ENCODE measurements around the gene ADCY7.

ADCY7 gene

DNA sequence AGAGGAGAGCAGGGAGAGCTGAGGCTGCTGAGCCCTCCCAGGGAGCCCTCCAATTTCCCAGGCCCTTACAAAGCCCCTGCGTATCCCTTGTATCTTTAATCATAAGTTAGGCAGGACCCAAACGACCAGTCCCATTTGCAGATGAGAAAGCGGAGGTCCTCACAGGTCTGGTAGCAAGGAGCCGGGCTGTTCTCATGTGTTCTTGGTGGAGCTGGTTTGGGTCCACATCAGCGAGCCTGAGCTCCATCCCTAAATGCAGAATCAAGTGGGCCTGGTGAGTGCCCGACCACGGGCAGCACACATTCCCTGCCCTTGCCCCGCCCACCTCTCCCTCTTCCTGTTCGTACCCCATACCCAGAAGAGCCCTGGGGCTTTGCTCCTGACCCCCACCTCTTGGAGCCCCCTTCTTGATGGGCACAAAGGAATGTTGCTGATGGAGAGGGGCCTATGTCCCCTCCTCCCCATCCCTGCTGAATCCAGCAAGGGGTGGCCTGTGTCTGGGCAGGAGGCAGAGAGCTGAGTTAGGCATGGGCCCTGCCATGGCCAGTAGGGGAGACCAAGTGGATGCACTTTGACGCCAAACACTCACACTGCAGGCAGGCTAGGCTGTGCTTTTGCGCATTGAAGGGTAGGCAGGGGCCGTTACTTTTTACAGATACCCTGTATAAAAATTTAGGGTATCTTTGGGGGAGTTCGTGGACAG is 18.3 kb upstream of the ADCY7 start:
- H3K9me3 ChIP-seq: no peaks in the 10 kb centered on the region
- H3K36me3 ChIP-seq: no peaks in the 10 kb centered on the region
- peaks cover 6% of the 10 kb centered on the region; the same call in 1 of the 2 replicates for H3K27me3 ChIP-seq
- H3K4me2 ChIP-seq: no peak overlapping the region
- peaks cover 30% of the 10 kb centered on the region for H3K4me1 ChIP-seq
- H3K4me3 ChIP-seq: no peak overlapping the region
- H4K20me1 ChIP-seq: peaks cover 18% of the 10 kb centered on the region; the same call in 1 of the 2 replicates
- no peak overlapping the region for H3K9ac ChIP-seq
- no peak for TF ChIP-seq Cebpa-rat (IDR thresholded peaks at IDR 0.05)
- H3K27ac ChIP-seq: no peak overlapping the region

- no peak for TF ChIP-seq Cebpa-rat (IDR thresholded peaks at IDR 0.05)
- Histone ChIP-seq H3K27ac (no peak overlapping the region), H3K4me2 (no peak overlapping the region), H3K27me3 (peaks cover 6% of the 10 kb centered on the region; the same call in 1 of the 2 replicates), H3K36me3 (no peaks in the 10 kb centered on the region), H3K4me1 (peaks cover 38% of the 10 kb centered on the region), H3K9me3 (no peaks in the 10 kb centered on the region), H3K4me3 (no peak overlapping the region), H3K9ac (no peak overlapping the region), H4K20me1 (peaks cover 18% of the 10 kb centered on the region; the same call in 1 of the 2 replicates)
Measured at GRCh38 chr16:50248845-50249244, 17.5 kb upstream of the ADCY7 start.

DNA sequence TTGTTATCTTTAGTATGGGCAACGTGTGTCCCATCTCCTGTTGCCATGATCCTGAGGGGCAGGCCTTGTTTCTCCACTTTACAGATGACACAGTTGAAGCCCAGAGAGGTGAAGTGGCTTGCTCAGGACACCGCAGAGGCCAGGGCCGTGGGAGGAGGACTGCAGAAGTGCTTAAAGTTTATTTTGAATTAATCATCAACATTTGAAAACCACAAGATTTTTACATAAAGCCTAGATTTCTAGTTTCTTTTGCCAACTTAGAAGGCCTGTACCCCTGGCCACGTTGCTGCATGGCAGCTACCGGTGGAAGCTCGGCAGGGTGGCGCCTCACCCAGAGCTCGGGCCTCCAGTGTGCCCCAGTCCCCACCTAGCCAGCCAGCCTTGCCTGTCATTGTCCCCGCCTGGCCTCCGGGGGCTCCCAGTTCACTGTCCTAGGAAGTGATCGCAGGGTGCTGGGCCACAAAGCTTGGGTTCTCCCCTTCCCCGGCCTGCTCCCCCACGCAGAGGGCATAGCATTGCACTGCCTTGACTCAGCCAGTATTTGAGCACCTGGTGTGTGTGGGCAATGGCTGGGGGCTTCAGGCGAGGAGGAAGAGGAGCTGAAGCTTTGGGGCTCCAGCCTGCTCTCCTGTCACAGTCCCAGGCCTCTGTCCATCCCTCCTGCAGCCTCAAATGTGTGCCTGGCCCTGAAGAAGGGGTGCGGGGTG is 14.8 kb upstream of the ADCY7 start:
- 0 out of 2 replicates have a peak overlapping the region, but pooled peaks have one; percentile 2 for H3K4me2 ChIP-seq

GRCh38 chr16:50252082-50252611 is 14.2 kb upstream of the ADCY7 start:
- peaks cover 18% of the 10 kb centered on the region; the same call in 1 of the 2 replicates for H4K20me1 ChIP-seq
- no peak for TF ChIP-seq Cebpa-rat (IDR thresholded peaks at IDR 0.05)
- no peaks in the 10 kb centered on the region for H3K36me3 ChIP-seq
- H3K9me3 ChIP-seq: no peaks in the 10 kb centered on the region
- H3K9ac ChIP-seq: no peak overlapping the region
- no peak overlapping the region for H3K27ac ChIP-seq
- H3K4me2 ChIP-seq: 0 out of 2 replicates have a peak overlapping the region, but pooled peaks have one; percentile 2
- peaks cover 25% of the 10 kb centered on the region for H3K4me1 ChIP-seq
- no peaks in the 10 kb centered on the region for H3K27me3 ChIP-seq
- no peak overlapping the region for H3K4me3 ChIP-seq

More for the DNA sequence above, 14.8 kb upstream of the ADCY7 start:
- H3K27me3 ChIP-seq: peaks cover 4% of the 10 kb centered on the region; the same call in 1 of the 2 replicates
- H3K36me3 ChIP-seq: no peaks in the 10 kb centered on the region
- TF ChIP-seq Cebpa-rat (IDR thresholded peaks at IDR 0.05): no peak
- peaks cover 31% of the 10 kb centered on the region for H3K4me1 ChIP-seq
- H3K9ac ChIP-seq: no peak overlapping the region
- H3K27ac ChIP-seq: no peak overlapping the region
- H3K9me3 ChIP-seq: no peaks in the 10 kb centered on the region
- no peak overlapping the region for H3K4me3 ChIP-seq
- H4K20me1 ChIP-seq: peaks cover 18% of the 10 kb centered on the region; the same call in 1 of the 2 replicates

GRCh38 chr16:50252874-50253513 is 13.4 kb upstream of the ADCY7 start:
- Histone ChIP-seq H3K27me3 (no peaks in the 10 kb centered on the region), H3K36me3 (no peaks in the 10 kb centered on the region), H3K4me2 (0 out of 2 replicates have a peak overlapping the region, but pooled peaks have one; percentile 5), H4K20me1 (peaks cover 16% of the 10 kb centered on the region; the same call in 1 of the 2 replicates), H3K9me3 (no peaks in the 10 kb centered on the region), H3K4me1 (peaks cover 26% of the 10 kb centered on the region), H3K27ac (no peak overlapping the region), H3K4me3 (no peak overlapping the region), H3K9ac (no peak overlapping the region)
- no peak for TF ChIP-seq Cebpa-rat (IDR thresholded peaks at IDR 0.05)

DNA sequence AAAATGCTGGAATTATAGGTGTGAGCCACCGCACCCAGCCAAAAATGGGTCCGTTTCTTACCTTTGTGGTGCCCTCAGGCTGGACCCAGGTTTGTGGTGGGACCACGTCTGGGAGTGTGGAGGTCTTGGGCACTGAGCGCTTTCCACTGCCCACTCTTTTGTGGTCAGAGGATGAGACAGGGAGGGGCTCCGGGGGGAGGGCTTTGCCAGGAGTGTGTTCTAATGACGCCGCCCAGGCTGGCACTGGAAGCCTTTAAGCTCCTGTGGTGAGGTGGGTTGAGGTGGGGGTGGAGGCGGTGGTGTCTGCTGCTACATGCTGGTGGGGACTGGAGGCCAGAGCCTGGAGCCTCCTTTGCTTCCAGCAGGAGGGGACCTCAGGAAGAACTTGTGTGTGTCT is 12.8 kb upstream of the ADCY7 start:
- H3K4me3 ChIP-seq: no peak overlapping the region
- no peak overlapping the region for H3K9ac ChIP-seq
- H4K20me1 ChIP-seq: peaks cover 12% of the 10 kb centered on the region; the same call in 1 of the 2 replicates
- H3K27ac ChIP-seq: 0 out of 2 replicates have a peak overlapping the region, but pooled peaks have one; percentile 0
- H3K27me3 ChIP-seq: no peaks in the 10 kb centered on the region
- no peak for TF ChIP-seq Cebpa-rat (IDR thresholded peaks at IDR 0.05)
- H3K9me3 ChIP-seq: no peaks in the 10 kb centered on the region
- 0 out of 2 replicates have a peak overlapping the region, but pooled peaks have one; percentile 5 for H3K4me2 ChIP-seq
- H3K36me3 ChIP-seq: no peaks in the 10 kb centered on the region
- peaks cover 32% of the 10 kb centered on the region for H3K4me1 ChIP-seq

GRCh38 chr16:50254072-50254471 is 12.3 kb upstream of the ADCY7 start:
- Histone ChIP-seq H3K36me3 (no peaks in the 10 kb centered on the region), H3K9me3 (no peaks in the 10 kb centered on the region), H3K4me2 (0 out of 2 replicates have a peak overlapping the region, but pooled peaks have one; percentile 5), H3K27ac (0 out of 2 replicates have a peak overlapping the region, but pooled peaks have one; percentile 0), H3K4me1 (peaks cover 37% of the 10 kb centered on the region), H4K20me1 (peaks cover 17% of the 10 kb centered on the region; the same call in 1 of the 2 replicates), H3K27me3 (no peaks in the 10 kb centered on the region), H3K4me3 (no peak overlapping the region), H3K9ac (no peak overlapping the region)
- no peak for TF ChIP-seq Cebpa-rat (IDR thresholded peaks at IDR 0.05)

- H3K9ac ChIP-seq: no peak overlapping the region
- H3K27ac ChIP-seq: no peak overlapping the region
- no peak overlapping the region for H3K4me3 ChIP-seq
- H3K4me2 ChIP-seq: no peak overlapping the region
- no peaks in the 10 kb centered on the region for H3K9me3 ChIP-seq
- H4K20me1 ChIP-seq: peaks cover 31% of the 10 kb centered on the region
- peaks cover 52% of the 10 kb centered on the region for H3K4me1 ChIP-seq
- no peaks in the 10 kb centered on the region for H3K27me3 ChIP-seq
- TF ChIP-seq Cebpa-rat (IDR thresholded peaks at IDR 0.05): no peak
- no peaks in the 10 kb centered on the region for H3K36me3 ChIP-seq
Measured at GRCh38 chr16:50255538-50255937, 10.8 kb upstream of the ADCY7 start.

DNA sequence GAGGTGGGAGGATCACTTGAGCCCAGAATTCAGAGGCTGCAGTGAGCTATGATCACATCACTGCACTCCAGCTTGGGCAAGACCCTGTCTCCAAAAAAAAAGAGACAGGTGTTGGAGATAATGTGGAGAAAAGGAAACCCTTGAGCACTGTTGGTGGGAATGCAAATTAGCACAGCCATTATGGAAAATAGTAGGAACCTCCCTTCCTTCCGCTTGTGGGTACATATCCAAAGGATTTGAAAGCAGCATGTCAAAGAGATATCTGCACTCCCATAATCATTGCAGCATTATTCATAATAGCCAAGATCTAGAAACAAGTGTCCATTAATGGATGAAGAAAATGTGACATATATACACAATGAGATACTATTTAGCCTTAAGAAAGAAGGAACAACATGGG is 9.7 kb upstream of the ADCY7 start:
- peaks cover 60% of the 10 kb centered on the region for H3K4me1 ChIP-seq
- no peak overlapping the region for H3K4me2 ChIP-seq
- TF ChIP-seq Cebpa-rat (IDR thresholded peaks at IDR 0.05): no peak
- no peak overlapping the region for H3K4me3 ChIP-seq
- no peak overlapping the region for H3K9ac ChIP-seq
- no peak overlapping the region for H3K27ac ChIP-seq
- H4K20me1 ChIP-seq: peaks cover 39% of the 10 kb centered on the region
- no peaks in the 10 kb centered on the region for H3K27me3 ChIP-seq
- no peaks in the 10 kb centered on the region for H3K9me3 ChIP-seq
- H3K36me3 ChIP-seq: no peaks in the 10 kb centered on the region

Data from BLaER1 (cell line).